Motor neuron (in vitro differentiated cells): Measurements from ENCODE around the gene TC2N. TPM values are rescaled to one million over a fixed set of nuclear protein-coding genes. Genes with fewer than 3 reads are reported as not detected.

Source experiments
- ATAC-seq, 8 experiments: fragments of 200-7000 bp; cut with Tn5 transposase; replicated peaks in 6 of 8; 2 replicates each; pipeline ENCODE4 v1.8.0; 2021; ENCODE audit warnings: mild to moderate bottlenecking in 8 of 8, moderate library complexity in 8 of 8
- H3K27ac ChIP-seq, 2 donors: fragments of 250-450 bp; sonication (Bioruptor Pico); 2 replicates each; pipeline ENCODE4 v1.9.0; 2021; ENCODE audit warnings: antibody characterized with exemption in 2 of 2, mild to moderate bottlenecking in 2 of 2, moderate library complexity in 1 of 2
- H3K4me1 ChIP-seq, 2 donors: fragments of 250-450 bp; sonication (Bioruptor Pico); replicated peaks in 1 of 2; 2 replicates each; pipeline ENCODE4 v1.6.1; 2021; ENCODE audit warnings: antibody characterized with exemption in 2 of 2, mild to moderate bottlenecking in 2 of 2, moderate library complexity in 1 of 2
- H3K4me3 ChIP-seq, 5 donors: fragments of 250-450 bp; sonication (Bioruptor Pico); 2 replicates each; pipeline ENCODE4 v1.9.0; 2021; ENCODE audit warnings: antibody characterized with exemption in 5 of 5, mild to moderate bottlenecking in 5 of 5, moderate library complexity in 4 of 5
- WGBS, 10 experiments: fragments of 450-650 bp; shearing (Covaris generic); methylation state at CpG; one replicate each; pipeline ENCODE4 v1.0.0; 2022; 5-methylcytosine and 5-hydroxymethylcytosine counted together
- in situ Hi-C, 9 experiments: fragments of 400-800 bp; cut with MboI; loops; one replicate each; pipeline ENCODE4 v1.15.0; 2021; ENCODE audit warnings: low sequenced_read_pairs in 9 of 9, low pct_unique_long_range_greater_than_20kb in 2 of 9; ENCODE audit not compliant: unreplicated experiment in 9 of 9
- total RNA-seq, 8 experiments: library from RNA; unstranded; fragments of 300-600 nt; gene quantifications; 2 replicates each; pipeline versions ENCODE4 v1.2.3 to v1.2.4, GENCODE V29; 2022

Gene TC2N
- total RNA-seq, 8 experiments from 2014 or later, result 0.10 to 81.1 (median 1.2) TPM

DNA sequence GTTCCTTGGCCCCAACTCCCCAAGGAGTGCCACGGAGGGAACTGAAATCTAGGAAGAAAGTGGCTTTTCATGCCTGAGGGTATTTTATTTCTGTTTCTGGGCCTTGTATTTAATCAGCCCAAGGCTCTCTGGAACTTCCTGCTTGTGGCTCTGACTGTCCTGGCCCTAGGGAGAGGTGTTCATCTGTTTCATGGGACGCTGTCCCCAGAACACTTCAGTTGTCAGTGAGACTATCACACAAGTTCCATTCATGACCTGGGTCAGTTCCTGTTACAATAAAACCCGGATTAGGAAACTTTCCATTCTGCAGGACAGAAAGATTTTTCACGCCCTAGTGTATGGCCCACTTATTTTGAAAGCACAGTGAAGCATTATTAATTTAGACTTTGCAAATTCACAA, 18.5 kb upstream of the TC2N start:
- ATAC-seq, result no peak
- WGBS, 10 experiments, result 17 to 80% (median 64%) methylated on average over 1 to 4 of the region's 4 CpGs; no CpG with 5 or more reads in 3 of the 10 experiments
- in situ Hi-C loops, result no loop called here
- peaks cover 0 to 5% of the 10 kb centered on the region in 2 donors for H3K4me1 ChIP-seq
- no peak overlapping the region for H3K4me3 ChIP-seq
- H3K27ac ChIP-seq, result no peak overlapping the region

DNA sequence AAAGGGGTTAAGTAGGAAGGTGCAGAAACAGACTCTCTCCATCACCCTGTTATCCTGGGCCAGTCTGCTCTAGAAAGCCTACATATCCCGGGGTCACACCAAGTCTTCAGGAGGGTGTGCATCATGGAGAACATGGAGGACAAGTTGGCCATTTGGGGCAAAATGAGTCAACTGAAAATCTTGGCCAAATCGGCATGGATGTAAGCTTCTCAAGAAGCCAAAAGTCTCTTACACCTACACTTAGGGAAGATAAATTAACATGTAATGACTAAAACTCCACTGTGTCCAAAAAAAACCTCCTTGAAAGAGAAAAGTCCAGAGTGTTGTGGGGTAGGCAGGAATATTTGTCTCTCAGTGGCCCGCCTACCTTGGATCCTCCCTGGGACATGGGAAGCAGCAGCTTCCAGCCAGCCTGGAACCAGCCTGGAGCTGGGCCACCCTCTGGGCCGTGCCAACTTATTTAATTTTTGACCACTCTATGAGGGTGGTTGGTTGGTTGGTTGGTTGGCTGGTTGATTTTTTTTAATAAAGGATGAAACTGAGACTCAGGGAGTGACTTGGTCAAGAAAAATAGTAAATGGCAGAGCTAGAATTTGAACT, 17.9 kb upstream of the TC2N start:
- WGBS, 10 experiments, result 61 to 100% (median 86%) methylated on average over 1 to 4 of the region's 4 CpGs; no CpG with 5 or more reads in 5 of the 10 experiments

DNA sequence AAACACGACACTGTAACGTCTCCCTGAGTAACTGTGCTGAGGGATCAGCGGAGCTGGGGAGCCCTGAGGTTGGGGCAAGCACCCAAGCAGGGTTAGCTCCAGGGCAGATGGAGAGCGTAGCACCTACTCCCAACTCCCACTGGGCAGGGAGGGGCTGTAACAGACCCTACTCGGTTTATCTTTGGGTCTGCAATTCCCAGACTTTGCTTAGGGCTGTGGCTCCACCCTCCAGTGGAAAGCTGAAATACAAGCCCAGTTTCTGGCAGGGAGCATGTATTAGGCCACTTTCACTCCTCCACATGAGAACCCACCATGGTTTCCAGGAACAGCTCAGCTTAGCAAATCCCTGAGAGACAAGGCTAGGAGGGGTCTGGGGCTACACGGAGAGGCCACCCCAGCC, 17.3 kb upstream of the TC2N start:
- H3K27ac ChIP-seq, result no peak overlapping the region
- in situ Hi-C loops, result no loop called here
- 0 to 100% (median 67%) methylated on average over 1 to 4 of the region's 6 CpGs; no CpG with 5 or more reads in 5 of the 10 experiments for WGBS, 10 experiments
- H3K4me1 ChIP-seq, result peaks cover 0 to 5% of the 10 kb centered on the region in 2 donors
- no peak overlapping the region for H3K4me3 ChIP-seq
- peak in 1 of 8 experiments; percentile 56 for ATAC-seq

More for the DNA sequence above, 17.9 kb upstream of the TC2N start:
- Histone ChIP-seq H3K4me3 (no peak overlapping the region), H3K27ac (no peak overlapping the region), H3K4me1 (peaks cover 0 to 5% of the 10 kb centered on the region in 2 donors)
- ATAC-seq, result no peak
- in situ Hi-C loops, result no loop called here

DNA sequence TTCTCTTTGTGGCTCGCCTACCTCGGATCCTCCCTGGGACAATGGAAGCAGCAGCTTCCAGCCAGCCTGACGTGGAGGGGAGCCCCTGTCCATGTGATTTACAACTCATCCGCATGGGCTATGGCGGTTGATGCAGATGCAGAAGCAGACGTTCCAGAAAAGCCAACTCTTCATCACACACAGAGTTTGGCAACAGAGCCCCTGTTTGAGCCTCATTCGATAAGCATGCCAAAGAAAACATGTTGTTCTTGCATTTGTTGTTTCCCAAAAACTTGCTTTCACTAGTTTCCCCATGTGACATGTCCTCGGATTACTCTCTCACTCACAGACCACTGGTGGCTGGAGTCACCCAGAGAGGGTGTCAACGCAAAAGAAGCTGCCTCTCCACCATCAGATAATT, 16.4 kb upstream of the TC2N start:
- Histone ChIP-seq H3K4me3 (no peak overlapping the region), H3K4me1 (peaks cover 0 to 5% of the 10 kb centered on the region in 2 donors), H3K27ac (no peak overlapping the region)
- WGBS, 10 experiments, result 40 to 86% (median 70%) methylated on average over 1 to 6 of the region's 9 CpGs; no CpG with 5 or more reads in 1 of the 10 experiments
- ATAC-seq, result peak in 5 of 8 experiments; percentile 45 to 67 (median 65)
- in situ Hi-C loops, result no loop called here

DNA sequence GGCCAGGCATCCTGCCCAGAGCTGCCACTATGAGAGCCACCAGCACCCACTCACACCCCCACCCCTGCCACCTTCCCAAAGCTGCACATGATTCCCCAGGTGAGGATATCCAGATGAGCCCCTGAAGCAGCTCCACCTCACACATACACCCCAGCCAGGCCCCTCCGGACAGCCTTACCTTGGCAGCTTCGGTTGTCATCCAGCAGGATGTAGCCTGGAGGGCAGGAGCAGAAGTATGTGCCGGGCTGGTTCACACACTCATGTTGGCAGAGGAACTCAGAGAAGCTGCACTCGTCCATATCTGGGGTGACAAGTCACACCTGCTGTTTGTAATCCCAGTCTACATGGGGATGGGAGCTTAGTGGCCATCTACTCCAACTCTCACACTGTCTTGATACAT, 15.4 kb upstream of the TC2N start:
- no peak for ATAC-seq
- in situ Hi-C loops, result no loop called here
- no peak overlapping the region for H3K27ac ChIP-seq
- WGBS, 10 experiments, result 80 to 90% (median 85%) methylated on average over 1 to 2 of the region's 4 CpGs; no CpG with 5 or more reads in 6 of the 10 experiments
- H3K4me1 ChIP-seq, result peaks cover 0 to 5% of the 10 kb centered on the region in 2 donors
- H3K4me3 ChIP-seq, result no peak overlapping the region

GRCh38 chr14:91882369-91882768, 15.0 kb upstream of the TC2N start:
- in situ Hi-C loops, result no loop called here
- WGBS, 10 experiments, result 76 to 78% methylated on average over 3 to 5 of the region's 5 CpGs; no CpG with 5 or more reads in 8 of the 10 experiments
- peak in 2 of 8 experiments; percentile 25 to 78 for ATAC-seq
- Histone ChIP-seq H3K27ac (no peak overlapping the region), H3K4me1 (peaks cover 0 to 5% of the 10 kb centered on the region in 2 donors), H3K4me3 (no peak overlapping the region)

DNA sequence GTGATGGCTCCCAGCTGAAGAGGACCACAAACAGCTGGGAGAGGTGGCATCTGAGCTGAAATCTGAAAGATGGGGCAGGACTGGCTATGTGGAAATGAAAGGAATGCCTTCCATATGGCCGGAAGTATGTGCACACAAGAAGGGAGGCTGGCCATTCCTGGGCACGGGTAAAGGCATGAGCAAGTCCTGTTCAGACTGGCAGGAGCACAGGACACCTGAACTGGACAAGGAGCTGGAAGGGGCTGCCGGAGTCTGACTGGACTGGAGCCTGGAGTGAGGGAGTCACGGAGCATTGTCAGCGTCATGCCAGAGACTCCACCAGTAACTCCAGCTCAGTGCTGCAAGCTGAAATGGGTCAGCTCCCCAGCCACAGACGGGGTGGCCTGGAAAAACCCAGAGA, 11.9 kb upstream of the TC2N start:
- Histone ChIP-seq H3K4me1 (peaks cover 0 to 5% of the 10 kb centered on the region in 2 donors), H3K27ac (no peak overlapping the region), H3K4me3 (no peak overlapping the region)
- 0 to 100% (median 60%) methylated on average over 1 to 4 of the region's 6 CpGs; no CpG with 5 or more reads in 3 of the 10 experiments for WGBS, 10 experiments
- in situ Hi-C loops, result no loop called here
- no peak for ATAC-seq

DNA sequence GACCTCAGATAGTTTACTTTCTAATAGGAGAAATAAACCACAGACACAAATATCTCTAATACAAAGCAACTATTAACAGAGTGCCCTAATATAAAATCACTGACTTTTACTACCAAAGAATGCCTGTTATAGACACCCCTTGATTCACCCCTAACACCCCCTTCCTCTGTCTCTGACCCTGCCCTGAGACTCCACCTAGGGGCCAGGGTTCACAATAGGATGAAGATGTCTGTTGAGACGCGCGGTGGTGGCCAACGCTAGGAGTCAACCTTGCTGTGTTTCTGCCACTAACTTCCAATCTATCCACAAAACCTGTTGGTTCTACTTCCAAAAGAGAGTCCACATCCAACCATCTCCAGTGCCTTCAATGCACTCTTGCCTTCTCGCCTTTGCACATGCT, 10.9 kb upstream of the TC2N start:
- no peak overlapping the region for H3K27ac ChIP-seq
- ATAC-seq, result no peak
- H3K4me1 ChIP-seq, result peaks cover 0 to 1% of the 10 kb centered on the region in 2 donors
- H3K4me3 ChIP-seq, result no peak overlapping the region
- 78 to 100% (median 86%) methylated on average over 1 to 5 of the region's 5 CpGs; no CpG with 5 or more reads in 1 of the 10 experiments for WGBS, 10 experiments
- in situ Hi-C loops, result no loop called here

- in situ Hi-C loops, result no loop called here
Observed at GRCh38 chr14:91877376-91877915, 10.1 kb upstream of the TC2N start.

GRCh38 chr14:91876492-91876891, 9.2 kb upstream of the TC2N start:
- in situ Hi-C loops, result no loop called here
- no peaks in the 10 kb centered on the region for H3K4me1 ChIP-seq
- no peak for ATAC-seq
- WGBS, 10 experiments, result 71 to 100% (median 83%) methylated on average over 1 to 4 of the region's 6 CpGs; no CpG with 5 or more reads in 3 of the 10 experiments
- no peak overlapping the region for H3K4me3 ChIP-seq
- H3K27ac ChIP-seq, result no peak overlapping the region

More at GRCh38 chr14:91877376-91877915, 10.1 kb upstream of the TC2N start:
- H3K4me1 ChIP-seq, result no peaks in the 10 kb centered on the region
- WGBS, 10 experiments, result 20 to 90% (median 65%) methylated on average over 1 to 13 of the region's 13 CpGs; no CpG with 5 or more reads in 2 of the 10 experiments
- H3K27ac ChIP-seq, result no peak overlapping the region
- no peak overlapping the region for H3K4me3 ChIP-seq
- no peak for ATAC-seq

GRCh38 chr14:91875525-91876286, 8.4 kb upstream of the TC2N start:
- H3K4me3 ChIP-seq, result no peak overlapping the region
- ATAC-seq, result no peak
- H3K27ac ChIP-seq, result no peak overlapping the region
- H3K4me1 ChIP-seq, result no peaks in the 10 kb centered on the region
- in situ Hi-C loops, result no loop called here
- 70 to 91% (median 80%) methylated on average over 2 to 5 of the region's 9 CpGs; no CpG with 5 or more reads in 3 of the 10 experiments for WGBS, 10 experiments

DNA sequence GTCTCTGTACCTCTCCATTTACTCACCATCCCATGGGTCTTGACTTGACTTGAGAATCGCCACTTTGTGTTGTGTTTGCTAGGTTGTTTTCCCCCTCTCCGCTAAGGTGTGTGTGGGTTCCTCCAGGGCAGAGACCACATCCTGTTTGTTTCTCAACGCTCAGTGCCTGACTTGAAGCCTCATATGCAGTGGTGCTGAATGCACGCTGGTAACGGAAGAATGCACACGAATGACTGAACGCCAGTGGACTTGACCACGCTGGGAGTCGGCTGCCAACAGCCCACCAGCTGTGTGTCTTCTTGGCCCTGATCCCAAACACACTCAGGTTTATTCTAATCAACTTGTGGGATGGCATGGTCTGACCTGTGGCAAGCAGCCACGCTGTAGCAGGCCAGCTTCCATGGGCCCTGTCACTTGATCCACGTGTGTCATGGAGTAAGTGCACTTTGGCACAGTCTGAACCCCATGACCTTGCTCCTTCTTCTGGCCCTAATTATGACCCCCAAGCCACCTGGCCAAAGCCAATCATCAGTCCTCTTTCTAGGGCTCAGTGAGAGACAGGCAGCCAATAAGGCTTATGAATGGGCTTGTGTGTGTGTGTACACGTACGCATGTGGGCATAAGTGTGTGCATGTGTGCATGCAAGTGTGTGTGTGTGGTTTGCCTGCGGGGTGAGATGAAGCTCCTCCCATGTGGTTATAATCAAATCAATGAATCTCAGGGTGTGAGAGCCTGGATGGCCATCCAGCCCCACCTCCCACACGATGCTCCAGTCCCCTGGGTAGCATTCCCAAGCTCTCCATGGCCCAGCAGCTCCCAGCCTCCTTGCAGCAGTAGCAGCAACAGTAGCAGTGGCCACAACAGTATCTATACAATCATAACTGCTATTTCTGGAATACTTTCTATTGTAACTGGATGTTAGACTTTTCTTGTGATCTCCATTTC, 6.4 kb upstream of the TC2N start:
- Histone ChIP-seq H3K4me1 (no peaks in the 10 kb centered on the region), H3K27ac (no peak overlapping the region), H3K4me3 (no peak overlapping the region)
- 67 to 100% (median 89%) methylated on average over 2 to 7 of the region's 15 CpGs; no CpG with 5 or more reads in 5 of the 10 experiments for WGBS, 10 experiments
- in situ Hi-C loops, result no loop called here
- peak in 1 of 8 experiments; percentile 52 for ATAC-seq
